ENCODE data around the gene RAB28. TPM values are rescaled to one million over a fixed set of nuclear protein-coding genes. Genes with fewer than 3 reads are reported as not detected.

RAB28 gene
- total and polyA plus RNA-seq, 2 of the 8 experiments (the other 6 are each of a cell fraction or from before 2014, with no cell fraction given), result 16.0 to 18.7 TPM

GRCh38 chr4:13484749-13485221 is 645 bp upstream of the RAB28 start (continued):
- peak in 1 of 2 experiments; percentile 58; a peak in 1 of 4 replicates for TF ChIP-seq HDAC2 (IDR thresholded peaks at IDR 0.05; ENCODE audit: borderline replicate concordance in 1 of 2, low read depth in 2 of 2, low read length in 2 of 2)
- TF ChIP-seq ZNF274 (IDR thresholded peaks at IDR 0.05; ENCODE audit: borderline replicate concordance, extremely low read depth, low read length), result no peak
- TF ChIP-seq CREB1 (IDR thresholded peaks at IDR 0.05), result 0 out of 2 replicates have a peak, but pooled peaks have one; percentile 58

All from H1 (cell line).